ENCODE results near the gene KDM1B. TPM values are rescaled to one million over a fixed set of nuclear protein-coding genes. Genes with fewer than 3 reads are reported as not detected.

The KDM1B gene
- total and polyA plus RNA-seq, 9 of the 15 experiments (the other 6 are each of a cell fraction or from before 2014, with no cell fraction given), result 1.4 to 58.9 (median 36.3) TPM

GRCh38 chr6:18264219-18264922 is 109.1 kb downstream of the KDM1B start, which contains the start of gene DEK (continued):
- TF ChIP-seq, protein P1, sequence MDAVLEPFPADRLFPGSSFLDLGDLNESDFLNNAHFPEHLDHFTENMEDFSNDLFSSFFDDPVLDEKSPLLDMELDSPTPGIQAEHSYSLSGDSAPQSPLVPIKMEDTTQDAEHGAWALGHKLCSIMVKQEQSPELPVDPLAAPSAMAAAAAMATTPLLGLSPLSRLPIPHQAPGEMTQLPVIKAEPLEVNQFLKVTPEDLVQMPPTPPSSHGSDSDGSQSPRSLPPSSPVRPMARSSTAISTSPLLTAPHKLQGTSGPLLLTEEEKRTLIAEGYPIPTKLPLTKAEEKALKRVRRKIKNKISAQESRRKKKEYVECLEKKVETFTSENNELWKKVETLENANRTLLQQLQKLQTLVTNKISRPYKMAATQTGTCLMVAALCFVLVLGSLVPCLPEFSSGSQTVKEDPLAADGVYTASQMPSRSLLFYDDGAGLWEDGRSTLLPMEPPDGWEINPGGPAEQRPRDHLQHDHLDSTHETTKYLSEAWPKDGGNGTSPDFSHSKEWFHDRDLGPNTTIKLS (IDR thresholded peaks at IDR 0.05; ENCODE audit: borderline replicate concordance, low read depth), result peak; percentile 29; the same call in 1 of the 2 replicates
- TF ChIP-seq THAP12 (CRISPR knock-in tag; IDR thresholded peaks at IDR 0.05) (0 out of 2 replicates have a peak, but pooled peaks have one; percentile 2), EGR1 (conservative IDR thresholded peaks at IDR 0.05) (no peak), ZNF398 (CRISPR knock-in tag; IDR thresholded peaks at IDR 0.05) (no peak), RBM14 (IDR thresholded peaks at IDR 0.05; ENCODE audit: borderline replicate concordance, insufficient read depth, low read depth, low read length) (0 out of 2 replicates have a peak, but pooled peaks have one; percentile 62), ZEB2 (IDR thresholded peaks at IDR 0.05) (no peak), BHLHE40 (IDR thresholded peaks at IDR 0.05; ENCODE audit: low read length) (0 out of 2 replicates have a peak, but pooled peaks have one; percentile 11), MTF1 (CRISPR knock-in tag; IDR thresholded peaks at IDR 0.05; ENCODE audit: borderline replicate concordance) (no peak), BCL6 (CRISPR knock-in tag; IDR thresholded peaks at IDR 0.05) (no peak), U2AF2 (optimal IDR thresholded peaks at IDR 0.05; ENCODE audit: low read depth, low read length) (no peak), GABPB1 (CRISPR knock-in tag; IDR thresholded peaks at IDR 0.05) (peak; percentile 35; the same call in 1 of the 2 replicates), NFIC (IDR thresholded peaks at IDR 0.05) (no peak; the same call in 1 of the 2 replicates), KAT2B (IDR thresholded peaks at IDR 0.05; ENCODE audit: low read depth, low read length) (no peak), YY1 (IDR thresholded peaks at IDR 0.05; ENCODE audit: borderline replicate concordance in 1 of 3, control insufficient read depth in 1 of 3, extremely low read depth in 1 of 3, insufficient read depth in 3 of 3, insufficient read length in 1 of 3, insufficient replicate concordance in 2 of 3, low read depth in 1 of 3, low read length in 2 of 3) (peak; percentile 79 to 93 (median 90)), ZNF12 (CRISPR knock-in tag; IDR thresholded peaks at IDR 0.05) (no peak; the same call in 1 of the 2 replicates), CBX5 (IDR thresholded peaks at IDR 0.05; ENCODE audit: borderline replicate concordance, low read depth) (no peak), SIN3B (IDR thresholded peaks at IDR 0.05; ENCODE audit: low read depth) (peak; percentile 45), SLC30A9 (CRISPR knock-in tag; IDR thresholded peaks at IDR 0.05) (no peak), ZNF696 (CRISPR knock-in tag; conservative IDR thresholded peaks at IDR 0.05) (no peak), SREBF2 (CRISPR knock-in tag; IDR thresholded peaks at IDR 0.05) (no peak)
- TF ChIP-seq, protein P2, sequence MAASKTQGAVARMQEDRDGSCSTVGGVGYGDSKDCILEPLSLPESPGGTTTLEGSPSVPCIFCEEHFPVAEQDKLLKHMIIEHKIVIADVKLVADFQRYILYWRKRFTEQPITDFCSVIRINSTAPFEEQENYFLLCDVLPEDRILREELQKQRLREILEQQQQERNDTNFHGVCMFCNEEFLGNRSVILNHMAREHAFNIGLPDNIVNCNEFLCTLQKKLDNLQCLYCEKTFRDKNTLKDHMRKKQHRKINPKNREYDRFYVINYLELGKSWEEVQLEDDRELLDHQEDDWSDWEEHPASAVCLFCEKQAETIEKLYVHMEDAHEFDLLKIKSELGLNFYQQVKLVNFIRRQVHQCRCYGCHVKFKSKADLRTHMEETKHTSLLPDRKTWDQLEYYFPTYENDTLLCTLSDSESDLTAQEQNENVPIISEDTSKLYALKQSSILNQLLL (CRISPR knock-in tag; IDR thresholded peaks at IDR 0.05; ENCODE audit: borderline replicate concordance), result no peak

Measured in K562 (cell line).